Suppressor macrophage treated with lipopolysaccharide for 4 hours (primary cell): ENCODE measurements around the gene DAD1.
A peak's percentile ranks its signal among the peaks of the same experiment; 100 is the strongest.
"Not testable (repeated sequence)": the region's sequence is repeated elsewhere in the genome, so short reads cannot be mapped to it uniquely, and the experiment has no call there.

Experiments used
- DNase-seq: peaks from one replicate; pipeline ENCODE4 v3.0.0-alpha.2; 2020

DAD1 gene

DNA sequence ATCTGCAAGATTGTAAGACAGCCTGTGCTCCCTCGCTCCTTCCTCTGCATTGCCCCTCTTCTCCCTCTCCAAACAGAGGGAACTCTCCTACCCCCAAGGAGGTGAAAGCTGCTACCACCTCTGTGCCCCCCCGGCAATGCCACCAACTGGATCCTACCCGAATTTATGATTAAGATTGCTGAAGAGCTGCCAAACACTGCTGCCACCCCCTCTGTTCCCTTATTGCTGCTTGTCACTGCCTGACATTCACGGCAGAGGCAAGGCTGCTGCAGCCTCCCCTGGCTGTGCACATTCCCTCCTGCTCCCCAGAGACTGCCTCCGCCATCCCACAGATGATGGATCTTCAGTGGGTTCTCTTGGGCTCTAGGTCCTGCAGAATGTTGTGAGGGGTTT lies 37.4 kb downstream of the DAD1 start:
- DNase-seq: no peak

DNA sequence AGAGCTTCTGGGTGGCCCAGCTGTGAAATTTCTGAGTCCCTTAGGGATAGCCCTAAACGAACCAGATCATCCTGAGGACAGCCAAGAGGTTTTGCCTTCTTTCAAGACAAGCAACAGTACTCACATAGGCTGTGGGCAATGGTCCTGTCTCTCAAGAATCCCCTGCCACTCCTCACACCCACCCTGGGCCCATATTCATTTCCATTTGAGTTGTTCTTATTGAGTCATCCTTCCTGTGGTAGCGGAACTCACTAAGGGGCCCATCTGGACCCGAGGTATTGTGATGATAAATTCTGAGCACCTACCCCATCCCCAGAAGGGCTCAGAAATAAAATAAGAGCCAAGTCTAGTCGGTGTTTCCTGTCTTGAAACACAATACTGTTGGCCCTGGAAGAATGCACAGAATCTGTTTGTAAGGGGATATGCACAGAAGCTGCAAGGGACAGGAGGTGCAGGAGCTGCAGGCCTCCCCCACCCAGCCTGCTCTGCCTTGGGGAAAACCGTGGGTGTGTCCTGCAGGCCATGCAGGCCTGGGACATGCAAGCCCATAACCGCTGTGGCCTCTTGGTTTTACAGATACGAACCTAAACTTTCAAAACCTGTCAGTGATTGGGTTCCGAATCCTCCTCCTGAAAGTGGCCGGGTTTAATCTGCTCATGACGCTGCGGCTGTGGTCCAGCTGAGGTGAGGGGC lies 38.9 kb downstream of the DAD1 start:
- DNase-seq: no peak

DNA sequence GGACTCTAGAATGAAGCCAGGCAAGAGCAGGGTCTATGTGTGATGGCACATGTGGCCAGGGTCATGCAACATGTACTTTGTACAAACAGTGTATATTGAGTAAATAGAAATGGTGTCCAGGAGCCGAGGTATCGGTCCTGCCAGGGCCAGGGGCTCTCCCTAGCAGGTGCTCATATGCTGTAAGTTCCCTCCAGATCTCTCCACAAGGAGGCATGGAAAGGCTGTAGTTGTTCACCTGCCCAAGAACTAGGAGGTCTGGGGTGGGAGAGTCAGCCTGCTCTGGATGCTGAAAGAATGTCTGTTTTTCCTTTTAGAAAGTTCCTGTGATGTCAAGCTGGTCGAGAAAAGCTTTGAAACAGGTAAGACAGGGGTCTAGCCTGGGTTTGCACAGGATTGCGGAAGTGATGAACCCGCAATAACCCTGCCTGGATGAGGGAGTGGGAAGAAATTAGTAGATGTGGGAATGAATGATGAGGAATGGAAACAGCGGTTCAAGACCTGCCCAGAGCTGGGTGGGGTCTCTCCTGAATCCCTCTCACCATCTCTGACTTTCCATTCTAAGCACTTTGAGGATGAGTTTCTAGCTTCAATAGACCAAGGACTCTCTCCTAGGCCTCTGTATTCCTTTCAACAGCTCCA lies 39.6 kb downstream of the DAD1 start:
- no peak for DNase-seq

DNA sequence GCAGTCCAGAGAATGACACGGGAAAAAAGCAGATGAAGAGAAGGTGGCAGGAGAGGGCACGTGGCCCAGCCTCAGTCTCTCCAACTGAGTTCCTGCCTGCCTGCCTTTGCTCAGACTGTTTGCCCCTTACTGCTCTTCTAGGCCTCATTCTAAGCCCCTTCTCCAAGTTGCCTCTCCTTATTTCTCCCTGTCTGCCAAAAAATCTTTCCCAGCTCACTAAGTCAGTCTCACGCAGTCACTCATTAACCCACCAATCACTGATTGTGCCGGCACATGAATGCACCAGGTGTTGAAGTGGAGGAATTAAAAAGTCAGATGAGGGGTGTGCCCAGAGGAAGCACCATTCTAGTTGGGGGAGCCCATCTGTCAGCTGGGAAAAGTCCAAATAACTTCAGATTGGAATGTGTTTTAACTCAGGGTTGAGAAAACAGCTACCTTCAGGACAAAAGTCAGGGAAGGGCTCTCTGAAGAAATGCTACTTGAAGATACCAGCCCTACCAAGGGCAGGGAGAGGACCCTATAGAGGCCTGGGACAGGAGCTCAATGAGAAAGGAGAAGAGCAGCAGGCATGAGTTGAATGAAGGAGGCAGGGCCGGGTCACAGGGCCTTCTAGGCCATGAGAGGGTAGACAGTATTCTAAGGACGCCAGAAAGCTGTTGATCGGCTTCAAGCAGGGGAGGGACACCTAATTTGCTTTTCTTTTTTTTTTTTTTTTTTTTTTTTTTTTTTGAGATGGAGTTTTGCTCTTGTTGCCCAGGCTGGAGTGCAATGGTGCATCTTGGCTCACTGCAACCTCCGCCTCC lies 40.9 kb downstream of the DAD1 start:
- no peak for DNase-seq

DNA sequence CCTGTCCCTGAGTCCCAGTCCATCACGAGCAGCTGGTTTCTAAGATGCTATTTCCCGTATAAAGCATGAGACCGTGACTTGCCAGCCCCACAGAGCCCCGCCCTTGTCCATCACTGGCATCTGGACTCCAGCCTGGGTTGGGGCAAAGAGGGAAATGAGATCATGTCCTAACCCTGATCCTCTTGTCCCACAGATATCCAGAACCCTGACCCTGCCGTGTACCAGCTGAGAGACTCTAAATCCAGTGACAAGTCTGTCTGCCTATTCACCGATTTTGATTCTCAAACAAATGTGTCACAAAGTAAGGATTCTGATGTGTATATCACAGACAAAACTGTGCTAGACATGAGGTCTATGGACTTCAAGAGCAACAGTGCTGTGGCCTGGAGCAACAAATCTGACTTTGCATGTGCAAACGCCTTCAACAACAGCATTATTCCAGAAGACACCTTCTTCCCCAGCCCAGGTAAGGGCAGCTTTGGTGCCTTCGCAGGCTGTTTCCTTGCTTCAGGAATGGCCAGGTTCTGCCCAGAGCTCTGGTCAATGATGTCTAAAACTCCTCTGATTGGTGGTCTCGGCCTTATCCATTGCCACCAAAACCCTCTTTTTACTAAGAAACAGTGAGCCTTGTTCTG lies 41.6 kb downstream of the DAD1 start:
- DNase-seq: no peak

DNA sequence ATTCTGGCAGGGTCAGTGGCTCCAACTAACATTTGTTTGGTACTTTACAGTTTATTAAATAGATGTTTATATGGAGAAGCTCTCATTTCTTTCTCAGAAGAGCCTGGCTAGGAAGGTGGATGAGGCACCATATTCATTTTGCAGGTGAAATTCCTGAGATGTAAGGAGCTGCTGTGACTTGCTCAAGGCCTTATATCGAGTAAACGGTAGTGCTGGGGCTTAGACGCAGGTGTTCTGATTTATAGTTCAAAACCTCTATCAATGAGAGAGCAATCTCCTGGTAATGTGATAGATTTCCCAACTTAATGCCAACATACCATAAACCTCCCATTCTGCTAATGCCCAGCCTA lies 42.3 kb downstream of the DAD1 start:
- DNase-seq: no peak

DNA sequence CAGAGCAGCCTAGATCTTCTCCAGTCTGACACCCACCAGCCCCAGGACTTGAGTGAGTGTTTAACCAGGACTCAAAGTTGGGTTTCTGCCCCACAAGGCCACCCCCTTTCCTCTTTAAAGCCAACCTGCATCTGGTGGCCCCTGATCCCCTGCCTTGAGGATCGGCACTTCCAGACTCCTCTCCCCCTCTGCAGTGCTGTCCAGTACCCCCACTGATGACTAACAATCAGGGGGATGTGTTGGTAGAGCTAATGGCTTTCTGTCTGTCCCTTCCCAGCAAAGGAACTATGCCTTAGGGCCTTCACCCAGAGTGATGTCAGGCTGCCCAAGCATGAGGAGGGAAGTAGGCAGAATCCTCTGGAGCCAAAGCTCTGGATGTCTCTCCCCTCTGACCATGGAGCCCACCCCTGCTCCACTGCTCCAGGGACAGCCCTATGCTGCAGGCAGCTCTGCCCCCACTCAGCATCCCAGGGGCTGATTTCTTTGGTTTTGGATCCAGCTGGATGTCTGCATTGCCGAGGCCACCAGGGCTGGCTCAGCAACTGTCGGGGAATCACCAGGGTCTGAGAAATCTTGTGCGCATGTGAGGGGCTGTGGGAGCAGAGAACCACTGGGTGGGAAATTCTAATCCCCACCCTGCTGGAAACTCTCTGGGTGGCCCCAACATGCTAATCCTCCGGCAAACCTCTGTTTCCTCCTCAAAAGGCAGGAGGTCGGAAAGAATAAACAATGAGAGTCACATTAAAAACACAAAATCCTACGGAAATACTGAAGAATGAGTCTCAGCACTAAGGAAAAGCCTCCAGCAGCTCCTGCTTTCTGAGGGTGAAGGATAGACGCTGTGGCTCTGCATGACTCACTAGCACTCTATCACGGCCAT lies 42.9 kb downstream of the DAD1 start:
- no peak for DNase-seq

DNA sequence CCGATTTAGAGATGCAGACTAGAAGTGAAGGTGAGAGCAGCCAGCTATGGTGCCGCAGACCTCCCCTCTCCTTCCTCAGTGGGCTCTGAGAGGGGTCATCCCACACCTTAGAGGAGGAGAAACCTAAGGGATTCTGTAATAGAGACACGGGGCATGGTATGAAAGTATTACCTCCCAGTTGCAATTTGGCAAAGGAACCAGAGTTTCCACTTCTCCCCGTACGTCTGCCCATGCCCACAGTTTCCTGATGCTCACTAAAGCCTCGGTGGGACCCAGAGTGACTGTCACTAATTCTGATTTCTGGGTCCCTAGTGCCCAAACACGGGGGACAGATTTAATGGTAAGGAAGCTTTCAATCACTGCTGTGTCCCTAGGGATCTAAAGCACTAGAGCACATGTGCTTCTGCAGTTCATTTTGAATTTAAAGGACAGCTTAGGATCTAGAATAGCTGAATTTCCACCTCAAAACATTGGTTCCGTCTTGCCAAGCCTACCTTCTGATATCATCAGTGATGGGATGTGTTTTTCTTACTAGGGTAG lies 44.1 kb downstream of the DAD1 start:
- no peak for DNase-seq

DNA sequence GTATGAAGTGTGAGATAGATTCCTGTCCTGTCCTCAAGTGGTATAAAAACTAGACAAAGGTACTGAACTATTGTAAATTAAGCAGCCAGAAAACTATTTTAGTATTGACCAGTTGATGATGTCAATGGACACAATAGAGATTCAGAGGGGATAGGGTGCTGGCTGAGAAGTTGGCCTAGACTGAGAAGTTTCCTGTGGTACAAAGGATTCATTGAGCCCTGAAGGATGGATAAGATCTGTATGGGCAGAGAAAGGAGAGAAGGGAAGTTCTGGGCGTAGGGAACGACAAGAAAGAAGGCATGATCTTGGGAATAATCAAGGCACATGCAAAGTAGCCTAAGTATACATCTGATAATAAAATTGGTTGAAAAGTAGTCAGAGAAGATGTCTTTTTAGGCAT lies 44.6 kb downstream of the DAD1 start:
- DNase-seq: no peak

DNA sequence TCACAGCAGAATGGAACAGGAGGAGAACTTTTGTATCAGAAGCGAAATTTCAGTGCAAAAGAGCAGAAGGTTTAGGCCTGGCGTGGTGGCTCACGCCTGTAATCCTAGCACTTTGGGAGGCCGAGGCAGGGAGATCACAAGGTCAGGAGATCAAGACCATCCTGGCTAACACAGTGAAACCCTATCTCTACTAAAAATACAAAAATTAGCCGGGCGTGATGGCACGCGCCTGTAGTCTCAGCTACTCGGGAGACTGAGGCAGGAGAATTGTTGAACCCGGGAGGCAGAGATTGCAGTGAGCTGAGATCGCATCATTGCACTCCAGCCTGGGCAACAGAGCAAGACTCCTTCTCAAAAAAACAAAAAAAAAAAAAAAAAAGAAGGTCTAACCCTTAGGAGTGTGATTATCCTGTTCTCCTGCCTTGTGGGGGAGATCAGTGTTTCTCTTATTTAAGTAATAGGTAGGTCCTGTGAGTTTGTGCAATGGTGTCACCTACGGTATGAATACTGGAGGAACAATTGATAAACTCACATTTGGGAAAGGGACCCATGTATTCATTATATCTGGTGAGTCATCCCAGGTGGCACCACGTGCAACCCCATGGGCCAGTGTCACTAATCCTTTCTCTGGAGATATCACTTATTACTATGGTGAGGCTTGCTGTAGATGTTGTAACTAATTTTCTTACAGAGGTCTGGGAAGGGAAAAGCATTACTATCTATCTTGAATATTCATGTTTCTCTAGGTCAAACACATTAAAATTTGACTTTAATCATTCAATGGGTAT lies 45.3 kb downstream of the DAD1 start:
- not testable (repeated sequence) for DNase-seq

DNA sequence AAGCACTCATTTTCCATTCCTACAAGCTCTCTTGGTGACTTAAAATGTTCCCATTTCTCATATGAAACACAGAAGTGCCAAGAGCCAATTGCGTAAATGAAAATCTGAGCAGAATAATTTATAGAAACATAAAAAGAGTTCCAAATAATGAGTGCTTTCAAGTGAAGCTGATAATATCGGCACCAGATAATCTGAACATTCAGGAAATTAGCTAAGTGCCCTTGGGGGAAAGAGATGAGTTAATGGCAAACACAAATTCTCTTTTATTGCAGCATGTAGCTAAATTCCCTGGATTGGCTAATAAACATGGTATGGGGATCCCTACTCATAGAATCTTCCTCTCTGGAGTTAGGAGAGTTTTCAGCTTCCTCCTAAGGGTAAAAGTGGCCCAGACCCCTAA lies 46.7 kb downstream of the DAD1 start:
- no peak for DNase-seq

DNA sequence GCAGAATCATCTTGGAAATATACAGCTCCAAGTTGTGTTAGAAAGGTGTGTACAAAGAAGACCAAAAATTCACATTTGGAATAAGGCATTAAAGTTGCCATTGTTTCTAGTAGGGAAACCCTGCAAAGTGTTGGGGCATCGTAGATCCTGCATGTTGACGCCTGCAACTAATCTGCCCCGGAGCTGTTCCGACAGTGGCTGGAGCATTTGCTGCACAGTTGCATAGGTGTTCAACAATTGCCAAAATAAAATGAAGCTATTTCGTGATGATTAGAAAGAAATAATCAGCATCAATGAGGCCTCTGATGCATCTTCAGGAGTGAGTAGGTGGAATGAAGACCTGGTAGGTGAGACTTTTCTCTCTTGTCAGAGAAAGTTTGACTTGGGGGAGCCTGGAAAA lies 47.3 kb downstream of the DAD1 start:
- DNase-seq: no peak

DNA sequence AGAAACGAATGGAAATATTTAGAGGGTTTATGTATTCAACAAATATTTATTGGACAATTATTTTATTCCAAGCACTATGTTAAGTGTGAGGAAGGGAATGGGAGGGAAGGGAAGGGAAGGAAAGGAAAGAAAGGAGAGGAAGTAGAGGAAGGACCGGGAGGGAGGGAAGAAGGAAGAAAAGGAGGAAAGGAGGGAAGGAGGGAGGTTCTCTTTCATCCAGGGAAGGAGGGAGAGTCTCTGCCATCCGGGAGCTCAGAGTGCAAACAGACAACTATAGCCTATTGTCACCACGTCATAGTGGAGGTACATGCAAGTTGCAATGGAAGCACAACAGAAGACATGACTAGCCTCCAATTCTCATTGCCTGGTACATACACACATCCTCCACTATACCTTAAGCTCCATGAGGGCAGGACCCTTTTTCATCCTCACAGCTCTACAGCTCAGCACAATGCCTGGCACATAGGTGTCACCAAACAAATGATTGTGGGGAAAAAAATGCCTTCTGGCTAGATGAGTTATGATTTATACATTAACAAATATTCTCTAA lies 48.1 kb downstream of the DAD1 start:
- no peak for DNase-seq

DNA sequence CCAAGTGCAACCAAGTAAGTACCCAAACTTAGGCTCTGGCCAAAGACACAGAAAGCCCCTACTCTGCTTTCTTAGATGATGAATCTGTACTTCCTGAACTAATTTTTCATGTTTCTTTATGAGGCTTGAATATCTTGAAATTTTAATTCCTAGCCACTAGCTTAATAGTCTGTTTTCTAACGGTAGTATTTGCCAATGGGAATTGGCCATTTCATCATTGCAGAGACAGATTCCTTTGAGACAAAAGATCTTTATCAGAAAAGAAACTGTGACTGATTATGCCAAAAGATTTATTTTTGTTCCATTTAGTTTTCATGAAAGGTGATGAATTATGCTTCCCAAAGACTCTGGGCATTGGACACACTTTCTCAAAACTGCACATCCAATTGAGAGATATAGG lies 48.7 kb downstream of the DAD1 start:
- DNase-seq: no peak

DNA sequence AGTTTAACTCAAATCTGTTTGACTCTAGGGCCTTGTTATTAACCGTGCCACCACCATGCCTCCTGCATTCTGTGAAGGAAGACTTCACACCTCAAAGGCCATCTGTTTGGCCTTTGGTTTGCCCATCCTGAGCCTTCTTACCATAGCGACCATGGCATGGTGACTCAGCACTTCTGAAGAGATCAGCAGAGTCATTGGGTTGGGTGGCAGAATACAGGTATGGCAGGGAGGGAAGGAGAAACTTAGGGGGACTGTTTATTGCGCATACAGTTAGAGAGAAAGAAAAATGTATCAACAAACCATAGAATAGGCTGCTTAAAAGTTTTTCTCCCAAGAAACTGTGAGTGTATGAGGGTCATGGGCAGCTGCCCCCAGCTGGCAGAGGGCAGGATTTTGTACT lies 49.2 kb downstream of the DAD1 start:
- DNase-seq: no peak

DNA sequence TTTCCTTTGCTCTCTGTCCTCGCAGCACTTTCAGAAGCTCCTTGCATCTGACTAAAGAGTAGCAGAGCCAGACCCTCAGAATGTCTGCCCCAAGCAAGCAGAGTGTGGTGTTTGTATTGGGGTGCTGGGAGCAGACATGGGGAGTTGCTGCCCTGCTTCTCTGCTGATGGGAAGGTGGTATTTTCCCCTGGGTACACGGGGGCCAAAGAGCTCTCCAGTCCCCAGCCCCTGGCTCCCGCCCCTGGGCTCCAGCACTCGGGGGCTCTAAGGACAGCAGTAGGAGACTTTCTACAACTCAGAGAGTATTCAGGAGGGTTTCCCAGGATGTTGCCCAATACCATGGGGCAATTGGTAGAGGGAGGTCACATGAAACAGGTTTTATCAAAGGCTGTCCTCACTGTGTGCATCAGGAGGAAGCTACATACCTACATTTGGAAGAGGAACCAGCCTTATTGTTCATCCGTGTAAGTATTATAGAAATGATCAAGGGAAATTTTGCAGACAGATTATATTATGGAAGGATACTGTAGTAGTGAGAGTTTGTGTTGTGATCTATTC lies 50.3 kb downstream of the DAD1 start:
- DNase-seq: no peak

DNA sequence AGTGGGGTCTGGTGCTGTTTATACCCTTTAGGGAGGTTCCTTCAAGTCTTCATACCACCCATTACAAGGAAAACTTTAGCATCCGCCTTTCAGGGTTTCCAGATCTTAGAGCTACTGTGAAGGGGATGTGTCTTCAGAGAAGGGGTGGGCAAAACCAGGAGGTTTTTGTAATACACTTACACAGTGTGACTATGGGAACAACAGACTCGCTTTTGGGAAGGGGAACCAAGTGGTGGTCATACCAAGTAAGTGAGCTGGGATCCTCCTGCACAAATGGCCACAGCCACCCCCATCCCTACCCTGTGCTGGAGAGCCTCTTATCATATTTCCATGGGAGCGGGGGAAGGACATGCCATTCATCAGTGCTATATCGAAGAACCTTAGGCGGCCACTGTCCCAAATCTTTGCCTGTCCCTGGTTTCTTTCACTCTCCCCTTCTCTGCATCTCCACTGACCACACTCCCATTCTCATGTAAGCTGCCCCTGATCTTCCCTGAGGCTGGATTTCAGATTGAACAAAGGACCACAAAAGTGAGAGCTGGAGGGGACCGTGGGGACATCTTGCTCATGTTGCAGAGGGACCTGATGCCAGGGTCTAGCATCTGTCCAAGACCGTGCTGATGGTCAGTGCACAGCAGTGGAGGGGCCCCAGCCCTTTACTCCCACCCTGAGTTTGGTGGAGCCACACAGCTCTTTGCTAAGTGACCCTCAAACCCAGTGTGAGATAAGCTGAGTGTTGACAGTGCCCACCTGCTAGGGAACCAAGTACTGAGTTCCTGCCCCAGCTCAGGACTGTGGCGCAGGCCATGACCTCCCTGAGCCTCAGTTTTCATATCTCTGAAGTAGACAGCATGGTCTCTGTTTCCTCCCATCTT lies 51.4 kb downstream of the DAD1 start:
- no peak for DNase-seq

DNA sequence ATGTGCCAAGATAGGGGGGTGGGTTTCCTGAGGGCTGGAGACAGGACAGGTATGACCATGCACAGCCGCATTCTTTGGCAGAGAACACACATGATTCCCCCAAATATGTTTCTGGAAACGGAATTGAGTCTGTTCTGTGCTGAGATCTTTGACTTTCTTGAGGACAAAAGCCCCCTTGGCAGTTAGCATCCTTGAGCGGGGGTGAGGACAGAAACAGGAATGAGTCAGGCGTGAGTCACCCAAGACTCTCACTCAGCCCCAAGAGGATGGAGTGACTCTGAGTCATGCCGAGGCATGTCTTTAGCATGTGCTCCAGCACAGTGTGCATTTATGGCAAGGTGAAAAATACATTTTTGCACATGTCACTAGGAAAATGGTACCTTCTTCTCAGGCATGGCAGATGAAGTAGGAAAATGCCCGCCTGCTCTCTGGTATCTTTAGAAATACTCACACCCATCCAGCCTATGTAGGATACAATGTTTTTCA lies 52.1 kb downstream of the DAD1 start:
- DNase-seq: peak; percentile 91

DNA sequence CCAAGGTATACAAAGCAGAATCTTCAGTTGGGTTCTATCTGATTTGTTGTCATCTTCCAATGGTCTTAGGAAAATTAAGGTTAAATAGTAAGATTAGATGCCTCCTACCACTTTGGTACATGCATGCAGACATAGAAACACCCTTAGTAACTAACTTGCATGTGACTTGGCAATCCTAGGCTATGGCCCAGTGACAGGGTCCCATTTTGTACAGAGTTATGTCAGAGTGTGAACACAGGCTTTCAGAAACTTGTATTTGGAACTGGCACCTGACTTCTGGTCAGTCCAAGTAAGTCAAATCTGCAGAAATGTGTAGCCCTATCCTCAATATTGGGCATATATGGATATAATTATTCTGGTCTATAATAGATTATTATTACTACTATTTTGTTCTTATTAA lies 53.1 kb downstream of the DAD1 start:
- DNase-seq: no peak

DNA sequence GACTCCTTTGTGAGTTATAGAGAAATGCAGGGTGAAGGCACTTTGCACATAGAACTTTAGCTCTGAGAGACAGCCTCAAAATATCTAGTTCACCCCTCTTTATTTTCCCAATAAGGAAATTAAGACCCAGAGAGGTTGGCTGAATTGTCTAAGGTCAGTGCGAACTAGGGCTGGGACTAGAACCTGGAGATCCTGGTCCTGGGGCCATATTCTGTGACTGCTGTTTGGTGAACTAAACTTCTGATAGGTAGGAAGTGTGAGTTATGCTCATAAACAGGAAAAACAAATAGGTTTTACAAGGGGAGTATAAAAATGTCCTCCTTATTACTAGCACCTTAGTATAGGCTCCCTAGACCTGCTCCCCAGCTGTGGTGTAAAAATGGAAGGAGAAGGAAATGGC lies 53.9 kb downstream of the DAD1 start:
- no peak for DNase-seq
